NCI-H2227 treated with DMSO at 0.1 percent for 48 hours (cell line): ENCODE data around the gene PDE6H.

ENCODE experiments used
- DNase-seq: peaks from one replicate; lab custom pipeline; 2025; lab: John Stamatoyannopoulos, UW

Gene PDE6H

GRCh38 chr12:14974633-14975032 is 1.8 kb downstream of the PDE6H start:
- no peak for DNase-seq

- DNase-seq: no peak
Observed at GRCh38 chr12:14975457-14975856, 2.6 kb downstream of the PDE6H start.

GRCh38 chr12:14976658-14977057 is 3.8 kb downstream of the PDE6H start:
- DNase-seq: no peak

DNA sequence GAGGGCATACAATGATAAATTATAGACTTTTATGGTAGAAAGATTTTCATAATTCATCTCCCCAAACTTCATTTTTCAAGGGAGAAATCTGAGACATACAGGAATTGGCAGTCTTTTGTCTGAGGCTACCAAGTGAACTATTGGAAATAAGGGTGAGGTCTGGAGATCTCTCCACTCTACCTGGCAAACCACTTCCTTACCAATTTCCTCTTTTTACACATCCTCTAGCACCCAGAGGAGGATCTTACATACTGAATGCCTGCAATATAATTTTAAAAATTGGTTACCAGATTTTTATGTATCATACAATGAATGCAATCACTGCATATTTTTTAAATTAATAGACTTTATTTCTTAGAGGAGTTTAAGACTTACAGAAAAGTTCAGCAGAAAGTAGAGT is 6.6 kb downstream of the PDE6H start:
- DNase-seq: no peak

GRCh38 chr12:14981049-14981448 is 8.2 kb downstream of the PDE6H start:
- no peak for DNase-seq

DNA sequence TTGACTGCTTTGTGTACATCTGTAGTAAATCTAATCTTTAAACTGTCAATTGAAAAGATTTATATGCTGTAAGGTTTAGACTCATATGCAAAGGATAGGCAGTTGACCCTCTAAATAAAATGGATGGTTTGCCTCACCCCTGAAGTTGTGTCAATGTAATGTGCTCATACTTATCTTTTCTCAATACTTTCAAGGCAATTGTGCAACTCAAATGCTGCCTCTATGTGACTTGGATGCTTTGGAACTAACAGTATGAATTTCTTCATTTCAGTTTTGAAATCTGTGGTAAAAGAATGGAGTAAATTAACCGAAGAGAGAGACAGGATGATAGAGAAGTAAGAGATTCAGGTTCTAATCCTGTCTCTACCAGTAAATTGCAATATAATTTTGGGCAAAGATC is 9.7 kb downstream of the PDE6H start:
- no peak for DNase-seq

DNA sequence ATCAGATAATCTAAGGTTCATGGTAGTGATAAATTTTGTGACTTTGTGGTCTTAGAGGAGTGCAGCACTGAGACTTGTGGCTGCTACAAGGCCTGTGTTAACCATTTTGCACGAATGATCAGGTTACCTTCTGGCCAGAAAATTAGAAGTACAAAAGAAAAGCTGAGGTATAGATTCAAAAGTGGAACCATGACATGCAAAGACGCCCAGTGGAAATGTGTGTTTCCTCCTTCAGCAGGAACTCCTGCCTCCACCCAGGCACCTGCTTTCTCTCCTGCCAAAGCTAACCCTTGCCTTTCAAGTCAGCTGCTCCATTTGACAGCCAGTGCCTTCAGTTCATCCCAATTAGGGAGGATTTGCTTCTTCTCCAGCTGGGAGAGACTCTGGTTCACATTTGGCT is 10.1 kb downstream of the PDE6H start:
- DNase-seq: no peak

- DNase-seq: no peak
Observed at GRCh38 chr12:14984036-14984435, 11.2 kb downstream of the PDE6H start.

DNA sequence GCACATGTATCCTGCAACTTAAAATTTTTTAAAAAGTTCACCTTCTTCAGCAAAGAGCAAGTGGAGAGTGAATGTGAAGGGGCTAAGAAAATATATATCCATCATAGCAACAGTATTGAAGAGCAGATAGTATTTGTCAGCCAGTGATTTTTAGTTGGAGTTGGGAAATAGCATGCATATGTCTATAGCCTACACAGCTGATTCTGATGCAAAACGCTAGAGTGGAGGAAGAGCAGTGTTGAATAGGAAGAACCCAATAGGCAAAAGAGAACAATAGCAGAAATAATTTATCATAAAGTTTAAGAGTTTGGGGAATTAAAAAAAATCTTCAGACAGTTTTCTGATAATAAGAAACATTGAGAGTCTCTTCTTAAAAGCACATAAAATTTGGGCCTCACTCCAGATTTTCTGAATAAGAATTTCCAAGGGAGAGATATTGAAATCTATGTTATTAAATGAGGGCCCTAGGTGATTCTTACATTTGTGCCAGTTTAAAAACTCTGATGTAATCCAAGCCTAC is 12.0 kb downstream of the PDE6H start:
- no peak for DNase-seq

DNA sequence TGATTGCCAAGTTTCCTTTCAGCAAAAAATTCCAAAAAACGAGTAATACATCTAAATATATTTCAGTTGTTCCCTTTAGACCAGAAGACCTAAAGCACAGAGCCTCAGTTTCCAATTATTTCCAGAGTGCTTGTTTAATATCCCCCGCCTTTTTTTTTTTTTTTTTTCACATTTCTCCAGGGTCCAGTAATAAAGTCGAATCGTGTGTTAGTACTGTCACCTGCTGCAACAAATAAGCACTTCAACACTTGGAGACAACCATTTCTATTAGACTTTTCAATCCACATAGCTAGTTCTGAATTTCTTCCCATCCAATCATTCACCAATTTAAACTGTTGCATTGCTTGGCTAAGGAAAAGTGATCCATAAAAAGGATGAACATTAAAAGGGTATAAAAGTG is 13.6 kb downstream of the PDE6H start:
- DNase-seq: no peak

DNA sequence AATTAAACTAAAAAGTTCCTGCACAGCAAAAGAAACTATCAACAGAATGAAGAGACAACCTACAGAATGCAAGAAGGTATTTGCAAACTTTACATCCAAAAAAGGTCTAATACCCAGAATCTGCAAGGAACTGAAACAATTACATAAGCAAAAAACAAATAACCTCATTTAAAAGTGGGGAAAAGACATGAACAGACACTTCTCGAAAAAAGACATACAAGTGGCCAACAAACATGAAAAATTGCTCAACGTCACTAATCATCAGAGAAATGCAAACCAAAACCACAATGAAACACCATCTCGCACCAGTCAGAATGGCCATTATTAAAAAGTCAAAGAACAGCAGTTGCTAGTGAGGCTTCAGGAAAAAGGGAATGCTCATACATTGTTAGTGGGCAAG is 15.2 kb downstream of the PDE6H start:
- DNase-seq: no peak

DNA sequence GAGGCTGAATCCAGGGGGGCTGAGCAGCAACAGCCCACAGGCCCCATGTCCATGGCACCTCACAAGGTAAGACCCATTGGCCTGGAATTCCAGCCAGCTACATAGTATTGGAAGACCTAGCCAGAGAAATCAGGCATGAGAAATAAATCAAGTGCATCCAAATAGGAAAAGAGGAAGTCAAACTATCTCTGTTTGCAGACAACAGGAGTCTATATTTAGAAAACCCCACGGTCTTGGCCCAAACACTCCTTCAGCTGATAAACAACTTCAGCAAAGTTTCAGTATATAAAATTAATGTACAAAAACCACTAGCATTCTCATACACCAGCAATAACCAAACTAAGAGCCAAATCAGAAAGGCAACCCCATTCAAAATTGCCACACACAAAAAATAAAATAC is 16.9 kb downstream of the PDE6H start:
- no peak for DNase-seq

GRCh38 chr12:14991069-14991468 is 18.2 kb downstream of the PDE6H start:
- no peak for DNase-seq

- no peak for DNase-seq
Observed at GRCh38 chr12:14992673-14993072, 19.8 kb downstream of the PDE6H start.

DNA sequence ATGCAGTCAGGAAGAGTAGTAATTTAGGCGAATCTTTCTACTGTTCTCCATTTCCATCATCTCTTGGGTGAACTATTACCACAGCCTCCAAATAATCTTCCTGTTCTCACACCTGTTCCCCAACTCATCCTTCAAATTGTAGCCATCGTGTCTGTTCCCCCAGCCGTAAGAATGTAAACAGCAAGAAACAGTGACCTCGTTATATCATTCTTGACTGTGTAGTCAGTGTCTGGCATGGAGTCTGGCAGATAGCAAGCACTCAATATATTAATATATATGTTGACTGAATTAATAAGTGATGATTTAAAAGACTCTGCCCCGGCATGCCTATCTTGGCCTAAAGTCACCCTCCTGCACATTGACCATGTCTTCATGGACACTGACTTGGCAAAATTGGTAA is 20.3 kb downstream of the PDE6H start:
- DNase-seq: no peak

- no peak for DNase-seq
Observed at GRCh38 chr12:14993537-14994266, 20.9 kb downstream of the PDE6H start.

- no peak for DNase-seq
Observed at GRCh38 chr12:14994610-14995009, 21.8 kb downstream of the PDE6H start.

GRCh38 chr12:14995583-14996425 is 23.0 kb downstream of the PDE6H start:
- peak; percentile 40 for DNase-seq

GRCh38 chr12:14997998-14998397 is 25.2 kb downstream of the PDE6H start:
- no peak for DNase-seq

DNA sequence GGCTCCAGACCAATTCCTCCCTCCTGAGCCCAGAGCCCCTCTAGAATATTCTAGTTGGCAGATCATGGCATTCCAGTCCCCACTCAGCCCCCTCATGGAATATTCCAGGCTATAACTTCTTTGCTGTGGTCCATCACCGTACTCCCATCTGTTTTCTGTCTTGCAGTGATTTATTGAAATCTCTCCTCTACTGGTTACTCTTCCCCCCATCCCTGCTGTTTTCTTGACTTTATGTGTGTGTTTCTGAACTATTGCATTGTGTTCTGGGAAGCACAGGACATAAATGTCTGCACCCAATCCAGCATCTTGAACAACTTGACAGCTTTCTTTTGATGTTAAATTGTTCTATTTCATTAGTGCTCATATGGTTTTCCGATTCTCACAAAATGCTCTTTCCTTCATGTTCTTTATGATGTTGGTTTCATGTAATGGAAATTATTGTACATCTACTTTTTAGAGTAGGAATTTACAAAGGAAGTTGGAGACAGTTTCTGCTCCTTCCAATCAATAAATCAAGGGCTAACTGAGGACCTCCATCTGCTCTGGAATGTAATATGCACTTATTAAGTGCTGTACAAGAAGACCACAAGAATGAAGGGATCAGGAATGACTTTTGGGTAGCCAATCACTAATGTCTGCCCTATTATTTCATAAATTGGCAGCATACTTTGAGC is 26.3 kb downstream of the PDE6H start:
- DNase-seq: no peak

- DNase-seq: no peak
Observed at GRCh38 chr12:14999695-15000365, 27.0 kb downstream of the PDE6H start.

- DNase-seq: no peak
Observed at GRCh38 chr12:15000575-15000974, 27.7 kb downstream of the PDE6H start.
